ENCODE data around the gene SMCO4. TPM values are rescaled to one million over a fixed set of nuclear protein-coding genes. Genes with fewer than 3 reads are reported as not detected.
"Not testable (repeated sequence)": the region's sequence is repeated elsewhere in the genome, so short reads cannot be mapped to it uniquely, and the experiment has no call there.

Gene SMCO4
- total and polyA plus RNA-seq, 4 donors, result 16.1 to 41.4 (median 25.7) TPM

DNA sequence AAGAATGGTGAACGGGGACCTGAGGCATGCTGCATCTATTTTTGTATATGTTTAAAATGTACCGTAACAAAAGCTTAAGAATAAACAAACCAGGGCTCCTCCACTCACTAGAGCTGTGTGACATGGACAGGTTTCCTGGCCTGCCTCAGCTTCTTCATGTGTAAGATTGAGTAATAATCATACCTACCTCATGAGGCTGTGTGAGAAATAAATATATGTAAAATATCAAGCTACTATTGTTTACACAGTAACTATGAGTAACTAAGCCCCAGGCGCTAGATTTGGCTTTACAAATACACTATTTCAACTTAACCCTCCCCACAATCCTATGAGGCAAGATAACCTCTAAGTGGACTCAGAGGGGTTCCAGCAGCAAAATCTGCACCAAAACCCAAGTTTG is 66.4 kb downstream of the SMCO4 start:
- H3K4me3 ChIP-seq (ENCODE audit: low read length in 2 of 2), result no peak overlapping the region
- intact Hi-C loops (cut with DNase I), result no loop called here
- no peaks in the 10 kb centered on the region for H3K4me1 ChIP-seq (ENCODE audit: control insufficient read depth in 1 of 2, insufficient read depth in 2 of 2, low read length in 2 of 2)
- peaks cover 0 to 5% of the 10 kb centered on the region in 2 donors for H3K36me3 ChIP-seq (ENCODE audit: control insufficient read depth in 1 of 2, insufficient read depth in 2 of 2, low read length in 1 of 2)
- H3K27me3 ChIP-seq (ENCODE audit: control insufficient read depth in 1 of 2, insufficient read depth in 2 of 2, low read length in 1 of 2), result no peaks in the 10 kb centered on the region
- ATAC-seq (ENCODE audit: low FRiP score) (no peak), DNase-seq (no peak)
- WGBS, 2 donors, result 69 to 72% methylated on average over 3 of the region's 3 CpGs
- H3K27ac ChIP-seq (ENCODE audit: low read depth in 1 of 2, low read length in 2 of 2), result no peak overlapping the region
- peaks cover 1% of the 10 kb centered on the region for H3K9me3 ChIP-seq (ENCODE audit: control insufficient read depth, low read length)

DNA sequence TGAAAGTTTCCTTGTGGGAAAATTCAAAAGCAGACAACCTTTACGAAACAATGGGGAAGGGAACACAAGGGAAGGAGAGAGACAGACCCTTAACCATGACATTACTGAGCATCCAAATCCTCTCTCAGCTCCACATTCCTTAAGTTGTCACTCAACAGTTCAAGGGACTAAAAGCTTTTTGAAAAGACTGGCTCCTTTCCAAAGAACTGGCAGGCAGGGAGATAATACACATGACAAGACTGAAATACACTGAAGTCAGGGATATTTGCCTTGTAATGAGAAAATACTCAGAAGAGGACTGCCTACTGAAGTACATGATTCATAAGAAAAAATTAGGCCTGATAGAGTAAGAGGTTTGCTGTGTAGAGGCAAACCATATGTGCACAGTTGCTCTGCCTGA is 69.1 kb downstream of the SMCO4 start:
- Histone ChIP-seq H3K9me3 (ENCODE audit: control insufficient read depth, low read length) (peaks cover 1% of the 10 kb centered on the region), H3K27ac (ENCODE audit: low read depth in 1 of 2, low read length in 2 of 2) (no peak overlapping the region), H3K4me3 (ENCODE audit: low read length in 2 of 2) (no peak overlapping the region), H3K36me3 (ENCODE audit: control insufficient read depth in 1 of 2, insufficient read depth in 2 of 2, low read length in 1 of 2) (peaks cover 0 to 5% of the 10 kb centered on the region in 2 donors), H3K4me1 (ENCODE audit: control insufficient read depth in 1 of 2, insufficient read depth in 2 of 2, low read length in 2 of 2) (no peaks in the 10 kb centered on the region), H3K27me3 (ENCODE audit: control insufficient read depth in 1 of 2, insufficient read depth in 2 of 2, low read length in 1 of 2) (no peaks in the 10 kb centered on the region)
- no peak for DNase-seq
- whole genome bisulfite sequencing, 2 donors, result 92 to 100% methylated on average over 1 of the region's 1 CpG
- intact Hi-C loops (cut with DNase I), result no loop called here
- no peak for ATAC-seq (ENCODE audit: low FRiP score)

GRCh38 chr11:93468290-93468689 is 74.9 kb downstream of the SMCO4 start:
- intact Hi-C loops (cut with DNase I), result no loop called here
- 65 to 67% methylated on average over 5 of the region's 5 CpGs for WGBS, 2 donors
- Histone ChIP-seq H3K4me1 (ENCODE audit: control insufficient read depth in 1 of 2, insufficient read depth in 2 of 2, low read length in 2 of 2) (no peaks in the 10 kb centered on the region), H3K27me3 (ENCODE audit: control insufficient read depth in 1 of 2, insufficient read depth in 2 of 2, low read length in 1 of 2) (no peaks in the 10 kb centered on the region), H3K36me3 (ENCODE audit: control insufficient read depth in 1 of 2, insufficient read depth in 2 of 2, low read length in 1 of 2) (no peaks in the 10 kb centered on the region), H3K9me3 (ENCODE audit: control insufficient read depth, low read length) (no peaks in the 10 kb centered on the region), H3K27ac (ENCODE audit: low read depth in 1 of 2, low read length in 2 of 2) (no peak overlapping the region), H3K4me3 (ENCODE audit: low read length in 2 of 2) (no peak overlapping the region)
- ATAC-seq (ENCODE audit: low FRiP score), result no peak
- DNase-seq, result no peak

DNA sequence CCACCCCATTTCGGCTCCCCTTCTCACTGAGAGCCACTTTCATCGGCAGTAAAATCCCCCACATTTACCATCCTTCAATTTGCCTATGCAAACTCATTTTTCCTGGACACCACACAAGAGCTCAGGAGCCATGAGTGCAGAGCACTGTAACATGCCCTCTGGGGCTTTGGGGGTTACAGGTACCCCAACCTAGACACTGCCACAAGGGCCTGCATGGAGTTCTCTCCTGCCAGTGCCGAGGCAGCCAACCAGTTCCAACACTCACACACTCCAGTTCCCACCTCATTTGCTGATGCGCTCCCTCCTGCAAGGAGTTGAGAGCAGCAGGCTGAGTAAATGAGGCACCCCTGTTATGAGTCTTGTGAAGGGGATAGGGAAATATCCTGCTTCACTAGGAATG is 76.1 kb downstream of the SMCO4 start:
- ATAC-seq (ENCODE audit: low FRiP score), result no peak

GRCh38 chr11:93464927-93465540 is 78.2 kb downstream of the SMCO4 start:
- H3K4me3 ChIP-seq (ENCODE audit: low read length in 2 of 2), result no peak overlapping the region
- no peak for ATAC-seq (ENCODE audit: low FRiP score)
- H3K27ac ChIP-seq (ENCODE audit: low read depth in 1 of 2, low read length in 2 of 2), result no peak overlapping the region
- WGBS, 2 donors, result 57 to 58% methylated on average over 3 of the region's 3 CpGs
- H3K36me3 ChIP-seq (ENCODE audit: control insufficient read depth in 1 of 2, insufficient read depth in 2 of 2, low read length in 1 of 2), result no peaks in the 10 kb centered on the region
- H3K9me3 ChIP-seq (ENCODE audit: control insufficient read depth, low read length), result no peaks in the 10 kb centered on the region
- DNase-seq, result no peak
- no peaks in the 10 kb centered on the region for H3K4me1 ChIP-seq (ENCODE audit: control insufficient read depth in 1 of 2, insufficient read depth in 2 of 2, low read length in 2 of 2)
- H3K27me3 ChIP-seq (ENCODE audit: control insufficient read depth in 1 of 2, insufficient read depth in 2 of 2, low read length in 1 of 2), result no peaks in the 10 kb centered on the region
- intact Hi-C loops (cut with DNase I), result no loop called here

More for the DNA sequence above, 76.1 kb downstream of the SMCO4 start:
- no peak overlapping the region for H3K27ac ChIP-seq (ENCODE audit: low read depth in 1 of 2, low read length in 2 of 2)
- no peaks in the 10 kb centered on the region for H3K9me3 ChIP-seq (ENCODE audit: control insufficient read depth, low read length)
- DNase-seq, result no peak
- intact Hi-C loops (cut with DNase I), result no loop called here
- H3K4me1 ChIP-seq (ENCODE audit: control insufficient read depth in 1 of 2, insufficient read depth in 2 of 2, low read length in 2 of 2), result no peaks in the 10 kb centered on the region
- H3K27me3 ChIP-seq (ENCODE audit: control insufficient read depth in 1 of 2, insufficient read depth in 2 of 2, low read length in 1 of 2), result no peaks in the 10 kb centered on the region
- H3K36me3 ChIP-seq (ENCODE audit: control insufficient read depth in 1 of 2, insufficient read depth in 2 of 2, low read length in 1 of 2), result no peaks in the 10 kb centered on the region
- H3K4me3 ChIP-seq (ENCODE audit: low read length in 2 of 2), result no peak overlapping the region
- 93 to 94% methylated on average over 4 of the region's 4 CpGs for whole genome bisulfite sequencing, 2 donors

DNA sequence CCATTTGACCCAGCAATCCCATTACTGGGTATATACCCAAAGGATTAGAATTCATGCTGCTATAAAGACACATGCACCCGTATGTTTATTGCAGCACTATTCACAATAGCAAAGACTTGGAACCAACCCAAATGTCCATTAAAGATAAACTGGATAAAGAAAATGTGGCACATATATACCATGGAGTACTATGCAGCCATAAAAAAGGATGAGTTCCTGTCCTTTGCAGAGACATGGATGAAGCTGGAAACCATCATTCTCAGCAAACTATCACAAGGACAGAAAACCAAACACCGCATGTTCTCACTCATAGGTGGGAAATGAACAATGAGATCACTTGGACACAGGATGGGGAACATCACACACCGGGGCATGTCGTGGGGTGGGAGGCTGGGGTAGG is 79.5 kb downstream of the SMCO4 start:
- DNase-seq; H3K27me3 ChIP-seq (ENCODE audit: control insufficient read depth in 1 of 2, insufficient read depth in 2 of 2, low read length in 1 of 2); H3K4me3 ChIP-seq (ENCODE audit: low read length in 2 of 2); H3K36me3 ChIP-seq (ENCODE audit: control insufficient read depth in 1 of 2, insufficient read depth in 2 of 2, low read length in 1 of 2); intact Hi-C loops (cut with DNase I); H3K9me3 ChIP-seq (ENCODE audit: control insufficient read depth, low read length); H3K27ac ChIP-seq (ENCODE audit: low read depth in 1 of 2, low read length in 2 of 2); ATAC-seq (ENCODE audit: low FRiP score); H3K4me1 ChIP-seq (ENCODE audit: control insufficient read depth in 1 of 2, insufficient read depth in 2 of 2, low read length in 2 of 2): not testable (repeated sequence)
- WGBS, 2 donors, result 95 to 98% methylated on average over 4 of the region's 4 CpGs

DNA sequence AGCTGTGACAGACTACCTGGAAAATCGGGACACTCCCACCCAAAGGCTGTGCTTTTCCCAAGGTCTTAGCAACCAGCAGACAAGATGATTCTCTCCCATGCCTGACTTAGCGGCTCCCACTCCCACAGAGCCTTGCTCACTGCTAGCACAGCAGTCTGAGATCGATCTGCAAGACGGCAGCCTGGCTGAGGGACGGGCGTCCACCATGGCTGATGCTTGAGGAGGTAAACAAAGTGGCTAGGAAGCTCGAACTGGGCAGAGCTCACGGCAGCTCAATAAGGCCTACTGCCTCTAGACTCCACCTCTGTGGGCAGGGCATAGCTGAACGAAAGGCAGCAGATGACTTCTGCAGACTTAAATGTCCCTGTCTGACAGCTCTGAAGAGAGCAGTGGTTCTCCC is 84.9 kb downstream of the SMCO4 start:
- no peaks in the 10 kb centered on the region for H3K9me3 ChIP-seq (ENCODE audit: control insufficient read depth, low read length)
- no peak overlapping the region for H3K4me3 ChIP-seq (ENCODE audit: low read length in 2 of 2)
- 86 to 90% methylated on average over 9 of the region's 9 CpGs for WGBS, 2 donors
- intact Hi-C loops (cut with DNase I), result no loop called here
- H3K27ac ChIP-seq (ENCODE audit: low read depth in 1 of 2, low read length in 2 of 2), result no peak overlapping the region
- no peak for DNase-seq
- no peak for ATAC-seq (ENCODE audit: low FRiP score)
- H3K27me3 ChIP-seq (ENCODE audit: control insufficient read depth in 1 of 2, insufficient read depth in 2 of 2, low read length in 1 of 2), result no peaks in the 10 kb centered on the region
- no peaks in the 10 kb centered on the region for H3K36me3 ChIP-seq (ENCODE audit: control insufficient read depth in 1 of 2, insufficient read depth in 2 of 2, low read length in 1 of 2)
- H3K4me1 ChIP-seq (ENCODE audit: control insufficient read depth in 1 of 2, insufficient read depth in 2 of 2, low read length in 2 of 2), result no peaks in the 10 kb centered on the region

GRCh38 chr11:93444617-93445073 is 98.5 kb downstream of the SMCO4 start:
- no peaks in the 10 kb centered on the region for H3K4me1 ChIP-seq (ENCODE audit: control insufficient read depth in 1 of 2, insufficient read depth in 2 of 2, low read length in 2 of 2)
- ATAC-seq (ENCODE audit: low FRiP score) (no peak), DNase-seq (no peak)
- intact Hi-C loops (cut with DNase I), result no loop called here
- H3K36me3 ChIP-seq (ENCODE audit: control insufficient read depth in 1 of 2, insufficient read depth in 2 of 2, low read length in 1 of 2), result no peaks in the 10 kb centered on the region
- 64 to 66% methylated on average over 8 of the region's 8 CpGs for WGBS, 2 donors
- H3K9me3 ChIP-seq (ENCODE audit: control insufficient read depth, low read length), result peaks cover 2% of the 10 kb centered on the region
- no peaks in the 10 kb centered on the region for H3K27me3 ChIP-seq (ENCODE audit: control insufficient read depth in 1 of 2, insufficient read depth in 2 of 2, low read length in 1 of 2)
- H3K4me3 ChIP-seq (ENCODE audit: low read length in 2 of 2), result no peak overlapping the region
- H3K27ac ChIP-seq (ENCODE audit: low read depth in 1 of 2, low read length in 2 of 2), result no peak overlapping the region

GRCh38 chr11:93443232-93443631 is 100.0 kb downstream of the SMCO4 start:
- H3K27me3 ChIP-seq (ENCODE audit: control insufficient read depth in 1 of 2, insufficient read depth in 2 of 2, low read length in 1 of 2); H3K36me3 ChIP-seq (ENCODE audit: control insufficient read depth in 1 of 2, insufficient read depth in 2 of 2, low read length in 1 of 2); intact Hi-C loops (cut with DNase I); DNase-seq; H3K27ac ChIP-seq (ENCODE audit: low read depth in 1 of 2, low read length in 2 of 2); ATAC-seq (ENCODE audit: low FRiP score); H3K9me3 ChIP-seq (ENCODE audit: control insufficient read depth, low read length); H3K4me3 ChIP-seq (ENCODE audit: low read length in 2 of 2); H3K4me1 ChIP-seq (ENCODE audit: control insufficient read depth in 1 of 2, insufficient read depth in 2 of 2, low read length in 2 of 2): not testable (repeated sequence)
- WGBS, 2 donors, result 87 to 95% methylated on average over 2 of the region's 2 CpGs
